Measurements from ENCODE around the gene ELN.

Gene ELN

GRCh38 chr7:74023092-74023536 lies 4.9 kb upstream of the ELN start:
- DNase-seq (ENCODE audit: low read depth): peak; percentile 46
- H3K4me3 ChIP-seq (ENCODE audit: low read depth, low read length): no peak overlapping the region
- TF ChIP-seq, protein P1, sequence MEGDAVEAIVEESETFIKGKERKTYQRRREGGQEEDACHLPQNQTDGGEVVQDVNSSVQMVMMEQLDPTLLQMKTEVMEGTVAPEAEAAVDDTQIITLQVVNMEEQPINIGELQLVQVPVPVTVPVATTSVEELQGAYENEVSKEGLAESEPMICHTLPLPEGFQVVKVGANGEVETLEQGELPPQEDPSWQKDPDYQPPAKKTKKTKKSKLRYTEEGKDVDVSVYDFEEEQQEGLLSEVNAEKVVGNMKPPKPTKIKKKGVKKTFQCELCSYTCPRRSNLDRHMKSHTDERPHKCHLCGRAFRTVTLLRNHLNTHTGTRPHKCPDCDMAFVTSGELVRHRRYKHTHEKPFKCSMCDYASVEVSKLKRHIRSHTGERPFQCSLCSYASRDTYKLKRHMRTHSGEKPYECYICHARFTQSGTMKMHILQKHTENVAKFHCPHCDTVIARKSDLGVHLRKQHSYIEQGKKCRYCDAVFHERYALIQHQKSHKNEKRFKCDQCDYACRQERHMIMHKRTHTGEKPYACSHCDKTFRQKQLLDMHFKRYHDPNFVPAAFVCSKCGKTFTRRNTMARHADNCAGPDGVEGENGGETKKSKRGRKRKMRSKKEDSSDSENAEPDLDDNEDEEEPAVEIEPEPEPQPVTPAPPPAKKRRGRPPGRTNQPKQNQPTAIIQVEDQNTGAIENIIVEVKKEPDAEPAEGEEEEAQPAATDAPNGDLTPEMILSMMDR (conservative IDR thresholded peaks at IDR 0.05; ENCODE audit: low read depth, low read length): peak; percentile 28

- TF ChIP-seq, protein P1 (conservative IDR thresholded peaks at IDR 0.05; ENCODE audit: low read depth, low read length): no peak
Observed at GRCh38 chr7:74023786-74024185, 4.2 kb upstream of the ELN start.

DNA sequence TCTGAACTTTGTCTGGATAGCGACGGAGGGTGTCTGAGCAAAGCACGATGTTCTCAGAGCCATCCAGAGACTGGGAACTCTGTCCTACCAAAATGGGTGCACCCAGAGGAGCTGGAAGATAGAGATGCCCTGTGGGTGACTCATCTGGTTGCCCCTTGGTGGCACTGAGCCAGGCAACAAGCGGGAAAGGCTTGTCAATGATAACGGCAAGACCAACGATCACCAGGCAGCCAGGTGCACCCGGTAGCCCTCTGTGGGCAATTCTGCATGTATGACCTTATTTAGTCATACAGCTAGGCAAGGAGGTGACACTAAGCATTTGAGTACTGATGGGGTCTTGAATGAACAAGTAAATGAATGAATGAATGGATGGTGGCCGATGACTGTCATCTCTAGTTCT lies 2.8 kb upstream of the ELN start:
- TF ChIP-seq, protein P1 (conservative IDR thresholded peaks at IDR 0.05; ENCODE audit: low read depth, low read length): no peak
- H3K4me3 ChIP-seq (ENCODE audit: low read depth, low read length): no peak overlapping the region
- DNase-seq (ENCODE audit: low read depth): no peak

More at GRCh38 chr7:74023786-74024185, 4.2 kb upstream of the ELN start:
- H3K4me3 ChIP-seq (ENCODE audit: low read depth, low read length): no peak overlapping the region
- no peak for DNase-seq (ENCODE audit: low read depth)

GRCh38 chr7:74025730-74026129 lies 2.2 kb upstream of the ELN start:
- TF ChIP-seq, protein P1 (conservative IDR thresholded peaks at IDR 0.05; ENCODE audit: low read depth, low read length): no peak
- DNase-seq (ENCODE audit: low read depth): no peak
- no peak overlapping the region for H3K4me3 ChIP-seq (ENCODE audit: low read depth, low read length)

- H3K4me3 ChIP-seq (ENCODE audit: low read depth, low read length): no peak overlapping the region
- no peak for DNase-seq (ENCODE audit: low read depth)
- TF ChIP-seq, protein P1 (conservative IDR thresholded peaks at IDR 0.05; ENCODE audit: low read depth, low read length): no peak
Observed at GRCh38 chr7:74026406-74026902, 1.5 kb upstream of the ELN start.

DNA sequence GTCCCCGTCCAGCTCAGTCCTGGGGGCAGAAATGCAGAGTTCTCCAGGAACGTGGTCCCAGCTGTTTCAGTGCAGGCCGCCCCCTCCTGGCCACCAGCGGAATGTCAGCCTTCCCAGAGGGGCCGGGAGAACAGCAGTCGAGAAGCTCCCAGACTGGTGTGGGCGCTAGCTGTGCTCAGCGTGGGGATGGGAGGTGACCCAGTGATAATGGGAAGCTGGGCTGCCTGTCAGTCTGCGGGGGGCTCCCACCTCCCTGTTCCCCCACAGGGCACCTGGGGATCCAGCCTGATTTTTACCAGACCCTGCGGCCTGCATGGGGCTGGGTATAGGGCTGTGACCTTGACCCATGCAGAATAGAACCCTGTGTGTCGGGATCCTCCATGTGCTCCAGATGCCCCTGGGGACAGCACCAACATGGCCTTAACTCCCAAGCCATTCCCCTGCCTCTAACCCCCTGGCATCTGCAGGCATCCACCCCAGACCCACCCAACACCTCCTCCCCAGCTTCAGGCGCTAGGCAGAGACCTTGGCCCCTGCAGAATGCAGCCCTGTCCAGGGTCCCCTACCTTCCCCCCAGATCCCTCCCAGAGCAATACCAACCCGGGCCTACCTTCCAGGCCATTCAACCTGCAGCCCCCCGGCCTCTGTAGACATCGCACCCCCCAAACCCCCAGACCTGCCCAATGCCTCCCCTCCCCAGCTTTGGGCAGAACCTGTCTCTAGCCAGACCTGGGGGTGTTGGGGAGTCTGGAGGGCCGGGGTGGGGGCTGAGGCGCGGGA lies 880 bp upstream of the ELN start:
- DNase-seq (ENCODE audit: low read depth): peak; percentile 68
- no peak overlapping the region for H3K4me3 ChIP-seq (ENCODE audit: low read depth, low read length)
- TF ChIP-seq, protein P1 (conservative IDR thresholded peaks at IDR 0.05; ENCODE audit: low read depth, low read length): peak; percentile 90
